SK-N-SH (cell line): Measurements from ENCODE around the gene SEMA3A. TPM values are rescaled to one million over a fixed set of nuclear protein-coding genes. Genes with fewer than 3 reads are reported as not detected.

Experiments
- CTCF ChIA-PET: fragments of 300-600, 350-600 bp; formaldehyde crosslinking; extraction: SDS; loops from one replicate; lab custom pipeline; 2021; lab: Yijun Ruan, JAX
- POLR2A ChIA-PET: fragments of 350-600 bp; sonication (Branson Sonifier 250); formaldehyde crosslinking; extraction: SDS; loops from one replicate; lab custom pipeline; 2020; ENCODE audit warnings: antibody characterized with exemption, inconsistent platforms; lab: Yijun Ruan, JAX
- DNase-seq: peaks from one replicate; pipeline ENCODE4 v3.0.0; 2012
- H2AFZ ChIP-seq: fragments of 200-600 bp; sonication (generic); 2 replicates; pipeline ENCODE4 v1.8.1; 2016; ENCODE audit warnings: antibody characterized with exemption, mild to moderate bottlenecking, low read depth
- H3F3A ChIP-seq: fragments of 200-600 bp; sonication (generic); replicated peaks from 2 replicates; pipeline ENCODE3; 2016; ENCODE audit warnings: antibody characterized with exemption, mild to moderate bottlenecking; ENCODE audit not compliant: insufficient read depth
- H3K27ac ChIP-seq, 2 experiments: fragments of 200-500 bp in 1 of 2; fragments of 200-600 bp in 1 of 2; sonication (Bioruptor generic) in 1 of 2; sonication (generic), shearing (Covaris generic) in 1 of 2; 2 replicates each; pipeline versions ENCODE4 v1.5.1 to v1.6.1; 2014 to 2016; ENCODE audit warnings: low read depth in 2 of 2, inconsistent platforms in 1 of 2, low read length in 1 of 2, mild to moderate bottlenecking in 1 of 2, mixed read lengths in 1 of 2
- H3K27me3 ChIP-seq: fragments of 200-600 bp; sonication (generic), shearing (Covaris generic); 2 replicates; pipeline ENCODE4 v1.6.1; 2016; ENCODE audit warnings: mixed run types; ENCODE audit not compliant: insufficient read depth
- H3K36me3 ChIP-seq, 2 experiments: fragments of 200-500 bp in 1 of 2; fragments of 200-600 bp in 1 of 2; sonication (Bioruptor generic) in 1 of 2; sonication (generic) in 1 of 2; replicated peaks in 1 of 2; 2 replicates each; pipeline versions ENCODE3 to v1.5.1; 2014 to 2016; ENCODE audit warnings: low read length in 1 of 2, mild to moderate bottlenecking in 1 of 2; ENCODE audit not compliant: insufficient read depth in 2 of 2, control insufficient read depth in 1 of 2
- H3K4me1 ChIP-seq, 2 experiments: fragments of 200-500 bp in 1 of 2; fragments of 200-600 bp in 1 of 2; sonication (Bioruptor generic) in 1 of 2; sonication (generic), shearing (Covaris generic) in 1 of 2; 2 replicates each; pipeline versions ENCODE4 v1.5.1 to v1.6.1; 2014 to 2016; ENCODE audit warnings: low read depth in 1 of 2, low read length in 1 of 2, mixed run types in 1 of 2; ENCODE audit not compliant: insufficient read depth in 2 of 2, control insufficient read depth in 1 of 2
- H3K4me2 ChIP-seq: fragments of 200-600 bp; sonication (generic), shearing (Covaris generic); 2 replicates; pipeline ENCODE4 v1.6.1; 2017; ENCODE audit warnings: mixed run types
- H3K4me3 ChIP-seq, 2 experiments: fragments of 200-500 bp in 1 of 2; fragments of 200-600 bp in 1 of 2; sonication (Bioruptor generic) in 1 of 2; sonication (generic), shearing (Covaris generic) in 1 of 2; 2 replicates each; pipeline versions ENCODE4 v1.5.1 to v1.8.1; 2014 to 2016; ENCODE audit warnings: low read depth in 2 of 2, inconsistent platforms in 1 of 2, low read length in 1 of 2, mild to moderate bottlenecking in 1 of 2, mixed read lengths in 1 of 2, moderate library complexity in 1 of 2
- H3K79me2 ChIP-seq: fragments of 200-600 bp; sonication (generic); 2 replicates; pipeline ENCODE4 v1.8.1; 2017; ENCODE audit warnings: mild to moderate bottlenecking; ENCODE audit not compliant: insufficient read depth
- H3K9ac ChIP-seq: fragments of 200-600 bp; sonication (generic); 2 replicates; pipeline ENCODE4 v1.6.1; 2017; ENCODE audit warnings: mixed run types
- H3K9me2 ChIP-seq: fragments of 200-600 bp; sonication (generic); 2 replicates; pipeline ENCODE4 v1.6.1; 2017; ENCODE audit warnings: mixed run types
- H3K9me3 ChIP-seq: fragments of 200-600 bp; sonication (generic); 2 replicates; pipeline ENCODE4 v1.6.1; 2017; ENCODE audit warnings: mixed run types, mild to moderate bottlenecking, moderate library complexity
- H4K20me1 ChIP-seq: fragments of 200-600 bp; sonication (generic); 2 replicates; pipeline ENCODE4 v1.6.1; 2017; ENCODE audit warnings: mild to moderate bottlenecking, mixed run types; ENCODE audit not compliant: insufficient read depth
- EP300 ChIP-seq, 2 experiments: IDR thresholded peaks; 2 replicates each; pipeline versions ENCODE4 v1.4.0 to v1.6.1; 2012; ENCODE audit warnings: borderline replicate concordance in 1 of 2, low read depth in 1 of 2, low read length in 1 of 2
- FOSL2 ChIP-seq: IDR thresholded peaks from 2 replicates; pipeline ENCODE4 v1.4.0; 2012; ENCODE audit warnings: low read depth, mild to moderate bottlenecking, moderate library complexity, borderline replicate concordance
- MEF2A ChIP-seq: IDR thresholded peaks from 2 replicates; pipeline ENCODE4 v1.4.0; 2012; ENCODE audit warnings: low read depth, borderline replicate concordance
- ZBTB33 ChIP-seq: IDR thresholded peaks from 2 replicates; pipeline ENCODE4 v1.4.0; 2012; ENCODE audit warnings: low read depth, borderline replicate concordance
- WGBS: methylation state at CpG from one replicate; pipeline ENCODE4 v1.1.6; 2017; ENCODE audit warnings: low lambda C conversion rate; 5-methylcytosine and 5-hydroxymethylcytosine counted together
- polyA plus RNA-seq, 3 experiments: library from polyadenylated mRNA; depleted of rRNA; stranded (reverse); fragments of >200 nt; gene quantifications; 2 replicates each; pipeline ENCODE4 v1.2.3, GENCODE V29; 2012
- TF ChIP-seq, protein P1 (sequence below): IDR thresholded peaks from 2 replicates; pipeline ENCODE4; 2012

SEMA3A gene
- polyA plus RNA-seq, 1 of the 3 experiments (the other 2 are of a cell fraction) = 15.9 TPM

DNA sequence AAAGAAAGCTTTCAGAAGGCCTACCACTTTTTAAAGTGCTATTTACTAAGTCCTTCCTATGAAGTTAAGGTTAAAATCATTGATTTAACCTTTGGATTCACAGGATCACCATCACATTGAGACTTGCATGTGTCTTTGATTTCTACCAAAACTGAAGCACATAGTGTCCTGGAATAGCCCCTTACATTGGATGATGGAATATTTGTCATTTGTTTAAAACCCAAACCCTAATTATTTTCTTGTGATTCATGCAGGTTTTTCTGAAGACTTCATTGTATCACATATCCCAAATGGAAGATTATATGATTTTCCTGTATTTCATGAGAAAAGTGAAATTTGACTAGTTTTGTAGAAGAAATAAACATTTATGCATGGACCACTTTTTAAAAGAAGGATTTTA, 3.3 kb downstream of the SEMA3A start:
- H3K4me1 ChIP-seq = peaks cover 3 to 39% of the 10 kb centered on the region in 2 experiments; a peak in 2 of 4 replicates
- peak; percentile 10; the same call in 1 of the 2 replicates for TF ChIP-seq FOSL2
- no peak for TF ChIP-seq ZBTB33
- no peaks in the 10 kb centered on the region for H3K36me3 ChIP-seq
- H3K9ac ChIP-seq = peak overlapping the region; percentile 77
- no peaks in the 10 kb centered on the region for H3K27me3 ChIP-seq
- H3K27ac ChIP-seq = peak overlapping the region in 1 of 2 experiments; percentile 74; a peak in 2 of 4 replicates
- H3K9me2 ChIP-seq = no peaks in the 10 kb centered on the region
- no peaks in the 10 kb centered on the region for H3K9me3 ChIP-seq
- peak overlapping the region; percentile 60 for H2AFZ ChIP-seq
- H4K20me1 ChIP-seq = no peaks in the 10 kb centered on the region
- peaks cover 41% of the 10 kb centered on the region for H3F3A ChIP-seq
- peaks cover 56% of the 10 kb centered on the region for H3K79me2 ChIP-seq
- ChIA-PET POLR2A (no interaction called here), CTCF (no interaction called here)
- H3K4me3 ChIP-seq = peak overlapping the region; percentile 67 to 79; a peak in 3 of 4 replicates
- no peak for DNase-seq
- peak overlapping the region; percentile 79 for H3K4me2 ChIP-seq

- peaks cover 57% of the 10 kb centered on the region for H3K79me2 ChIP-seq
- no peak overlapping the region for H3K4me3 ChIP-seq
- peak overlapping the region; percentile 9; the same call in 1 of the 2 replicates for H3K9ac ChIP-seq
Observed at GRCh38 chr7:84190016-84190705, 4.4 kb downstream of the SEMA3A start.

More at GRCh38 chr7:84190016-84190705, 4.4 kb downstream of the SEMA3A start:
- Histone ChIP-seq H3K27ac (peak overlapping the region in 1 of 2 experiments; percentile 67; a peak in 2 of 4 replicates), H3K4me2 (peak overlapping the region; percentile 35), H3K9me2 (no peaks in the 10 kb centered on the region), H4K20me1 (no peaks in the 10 kb centered on the region), H3K4me1 (peaks cover 3 to 31% of the 10 kb centered on the region in 2 experiments; a peak in 2 of 4 replicates), H3K27me3 (no peaks in the 10 kb centered on the region), H3K9me3 (no peaks in the 10 kb centered on the region), H3F3A (peaks cover 41% of the 10 kb centered on the region), H2AFZ (peak overlapping the region; percentile 32; the same call in 1 of the 2 replicates), H3K36me3 (no peaks in the 10 kb centered on the region)
- TF ChIP-seq, protein P1, sequence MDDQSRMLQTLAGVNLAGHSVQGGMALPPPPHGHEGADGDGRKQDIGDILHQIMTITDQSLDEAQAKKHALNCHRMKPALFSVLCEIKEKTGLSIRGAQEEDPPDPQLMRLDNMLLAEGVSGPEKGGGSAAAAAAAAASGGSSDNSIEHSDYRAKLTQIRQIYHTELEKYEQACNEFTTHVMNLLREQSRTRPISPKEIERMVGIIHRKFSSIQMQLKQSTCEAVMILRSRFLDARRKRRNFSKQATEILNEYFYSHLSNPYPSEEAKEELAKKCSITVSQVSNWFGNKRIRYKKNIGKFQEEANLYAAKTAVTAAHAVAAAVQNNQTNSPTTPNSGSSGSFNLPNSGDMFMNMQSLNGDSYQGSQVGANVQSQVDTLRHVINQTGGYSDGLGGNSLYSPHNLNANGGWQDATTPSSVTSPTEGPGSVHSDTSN = peak; percentile 55
- no peak for TF ChIP-seq MEF2A
- TF ChIP-seq EP300 (IDR thresholded peaks at IDR 0.05; ENCODE audit: borderline replicate concordance in 1 of 2, low read depth in 1 of 2, low read length in 1 of 2) = 0 out of 4 replicates have a peak, but pooled peaks of 1 of the 2 experiments have one; percentile 14
- CTCF ChIA-PET = interaction anchor here (2.0 to 3.6 kb wide), 2 partner anchors 213 to 253 kb away, joined by 9 to 14 read pairs; no protein-coding TSS in a partner anchor
- POLR2A ChIA-PET = no interaction called here
- DNase-seq = no peak
- 76% methylated on average over 1 of the region's 1 CpG for WGBS
